ENCODE results near the gene MRPS26. TPM values are rescaled to one million over a fixed set of nuclear protein-coding genes. Genes with fewer than 3 reads are reported as not detected.

The MRPS26 gene
- total RNA-seq, 1 experiment from 2014 or later = 66.5 TPM

DNA sequence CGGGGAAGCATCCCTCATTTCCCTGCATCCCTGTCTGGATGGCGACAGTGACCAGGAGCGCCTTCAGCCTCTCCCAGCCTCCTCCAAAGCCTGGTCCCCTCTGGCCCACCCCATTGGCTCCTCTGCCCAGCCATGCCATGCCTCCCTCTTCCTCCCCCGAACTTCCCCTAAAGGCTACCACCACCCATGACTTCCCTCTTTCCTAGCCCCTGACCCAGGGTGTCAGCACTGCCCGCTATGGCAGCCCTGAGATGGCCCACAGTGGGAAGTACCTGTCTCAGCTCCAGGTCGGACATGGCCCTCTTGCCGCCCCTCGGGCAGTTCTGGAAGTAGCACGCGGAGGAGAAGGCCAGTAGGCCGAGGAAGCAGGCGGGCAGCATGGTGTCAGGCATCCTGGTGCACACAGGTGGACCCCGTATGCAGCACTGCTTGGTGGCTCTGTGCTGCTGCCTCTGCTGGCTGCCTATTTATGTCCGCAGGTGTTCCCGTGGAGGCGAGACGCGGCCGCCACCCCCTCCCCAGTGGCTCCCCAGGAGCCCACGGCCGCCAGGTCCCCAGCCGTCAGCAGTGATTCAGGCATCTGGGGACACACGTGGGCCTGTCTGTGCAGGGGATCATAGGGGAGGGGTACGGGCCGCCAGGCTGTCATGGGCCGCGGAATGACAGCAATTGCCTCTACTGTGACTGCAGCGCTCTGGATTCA is 38.6 kb downstream of the MRPS26 start, which contains the start of gene AVP:
TSS of gene AVP (minus strand) at position 442 of the 703 bp plus-strand sequence. CDS start at position 392, 50 bp downstream.
- Histone ChIP-seq H4K20me1 (ENCODE audit: insufficient read depth, low read depth, low read length) (no peaks in the 10 kb centered on the region), H3K9me2 (replicated peaks; ENCODE audit: insufficient read depth, low read length) (no peaks in the 10 kb centered on the region), H3K79me2 (ENCODE audit: low read length) (no peaks in the 10 kb centered on the region), H2AFZ (ENCODE audit: low read length) (no peak within 1 kb of the TSS), H3K4me3 (ENCODE audit: low read length) (no peak within 1 kb of the TSS), H3K27me3 (ENCODE audit: low read length) (no peaks in the 10 kb centered on the region), H3K36me3 (ENCODE audit: insufficient read depth, low read length) (no peaks in the 10 kb centered on the region), H3K9me3 (ENCODE audit: low read length) (no peaks in the 10 kb centered on the region), H3K9ac (ENCODE audit: low read length) (no peak within 1 kb of the TSS), H3K27ac (ENCODE audit: low read length) (no peak within 1 kb of the TSS), H3K4me1 (ENCODE audit: low read length) (no peaks in the 10 kb centered on the region), H3K4me2 (ENCODE audit: low read depth, low read length, poor library complexity, severe bottlenecking) (no peak within 1 kb of the TSS)
- DNase-seq = no peak

DNA sequence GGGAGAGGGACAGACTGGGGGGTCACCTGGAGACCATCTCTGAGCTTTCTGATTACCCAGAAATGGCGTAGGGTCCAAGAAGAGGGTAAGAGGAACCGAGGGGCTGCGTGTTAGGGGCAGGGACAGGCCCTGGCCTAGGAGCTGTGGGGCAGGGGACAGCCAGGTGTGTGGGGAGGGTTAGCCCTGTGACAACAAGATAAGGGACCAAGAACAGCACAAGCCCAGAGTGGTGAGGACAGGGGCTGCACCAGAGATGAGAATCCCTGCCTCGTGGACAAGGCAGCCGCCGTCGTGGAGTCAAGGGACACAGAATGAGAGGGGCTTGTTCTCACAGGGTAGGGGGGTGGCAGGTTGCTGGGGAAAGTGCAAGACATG is 39.1 kb downstream of the MRPS26 start:
- H3K27me3 ChIP-seq (ENCODE audit: low read length) = no peaks in the 10 kb centered on the region
- H3K4me3 ChIP-seq (ENCODE audit: low read length) = no peak overlapping the region
- no peaks in the 10 kb centered on the region for H3K9me3 ChIP-seq (ENCODE audit: low read length)

DNA sequence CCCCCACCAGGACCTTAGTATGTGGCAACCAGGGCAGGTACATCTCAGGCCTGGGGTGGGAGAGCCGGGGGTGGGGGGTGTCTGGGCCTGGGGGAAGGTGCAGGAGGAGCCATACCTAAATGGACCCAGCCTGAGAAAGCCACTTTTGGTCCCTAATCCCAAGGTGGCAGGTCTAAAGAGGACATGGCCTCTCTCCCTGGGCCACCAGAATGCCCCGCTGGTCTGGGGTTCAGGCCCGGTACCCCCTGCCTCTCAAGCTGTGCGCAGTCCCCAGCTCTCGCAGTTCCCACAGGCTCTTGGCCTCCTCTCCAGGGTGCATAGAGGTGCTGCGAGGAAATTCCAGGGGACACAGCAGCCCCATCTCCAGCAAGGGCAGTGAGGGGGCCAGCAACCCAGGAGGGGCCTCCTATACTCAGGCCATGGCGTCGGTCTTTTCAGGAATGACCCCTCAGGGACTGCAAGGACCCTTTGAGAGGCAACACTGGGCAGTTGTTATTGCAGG is 39.8 kb downstream of the MRPS26 start:
- Histone ChIP-seq H3K4me1 (ENCODE audit: low read length) (peaks cover 6% of the 10 kb centered on the region; the same call in 1 of the 2 replicates), H3K27ac (ENCODE audit: low read length) (no peak overlapping the region), H3K4me2 (ENCODE audit: low read depth, low read length, poor library complexity, severe bottlenecking) (no peak overlapping the region), H4K20me1 (ENCODE audit: insufficient read depth, low read depth, low read length) (no peaks in the 10 kb centered on the region), H2AFZ (ENCODE audit: low read length) (no peak overlapping the region), H3K36me3 (ENCODE audit: insufficient read depth, low read length) (no peaks in the 10 kb centered on the region), H3K9me3 (ENCODE audit: low read length) (no peaks in the 10 kb centered on the region), H3K27me3 (ENCODE audit: low read length) (no peaks in the 10 kb centered on the region), H3K9me2 (replicated peaks; ENCODE audit: insufficient read depth, low read length) (no peaks in the 10 kb centered on the region), H3K4me3 (ENCODE audit: low read length) (no peak overlapping the region), H3K79me2 (ENCODE audit: low read length) (no peaks in the 10 kb centered on the region), H3K9ac (ENCODE audit: low read length) (no peak overlapping the region)
- no peak for DNase-seq

More for the DNA sequence above, 39.1 kb downstream of the MRPS26 start:
- Histone ChIP-seq H3K4me2 (ENCODE audit: low read depth, low read length, poor library complexity, severe bottlenecking) (no peak overlapping the region), H3K79me2 (ENCODE audit: low read length) (no peaks in the 10 kb centered on the region), H4K20me1 (ENCODE audit: insufficient read depth, low read depth, low read length) (no peaks in the 10 kb centered on the region), H3K27ac (ENCODE audit: low read length) (no peak overlapping the region), H3K36me3 (ENCODE audit: insufficient read depth, low read length) (no peaks in the 10 kb centered on the region), H3K9ac (ENCODE audit: low read length) (no peak overlapping the region), H2AFZ (ENCODE audit: low read length) (no peak overlapping the region), H3K4me1 (ENCODE audit: low read length) (no peaks in the 10 kb centered on the region), H3K9me2 (replicated peaks; ENCODE audit: insufficient read depth, low read length) (no peaks in the 10 kb centered on the region)
- no peak for DNase-seq

DNA sequence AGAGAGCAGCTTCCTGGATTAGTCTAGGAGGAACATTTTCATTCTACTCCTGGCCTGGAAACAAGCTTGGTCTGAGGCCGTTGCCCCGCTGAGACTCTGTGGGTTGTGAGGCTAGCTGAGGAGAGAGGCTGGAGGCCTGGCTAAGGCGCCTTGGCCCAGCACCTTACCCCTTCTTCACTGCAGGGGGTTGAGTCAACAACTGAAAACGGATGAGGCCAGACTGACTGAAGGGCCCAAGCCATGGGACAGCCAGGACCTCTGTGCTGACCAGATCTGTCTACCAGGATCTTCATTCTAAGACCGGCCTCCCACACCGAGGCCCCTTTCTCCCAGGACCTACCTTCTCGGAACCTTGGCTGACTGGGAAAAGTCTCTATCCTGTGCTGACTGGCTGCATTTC is 42.2 kb downstream of the MRPS26 start:
- Histone ChIP-seq H3K27me3 (ENCODE audit: low read length) (no peaks in the 10 kb centered on the region), H3K4me2 (ENCODE audit: low read depth, low read length, poor library complexity, severe bottlenecking) (no peak overlapping the region), H4K20me1 (ENCODE audit: insufficient read depth, low read depth, low read length) (no peaks in the 10 kb centered on the region), H3K4me3 (ENCODE audit: low read length) (no peak overlapping the region), H3K27ac (ENCODE audit: low read length) (no peak overlapping the region), H3K79me2 (ENCODE audit: low read length) (no peaks in the 10 kb centered on the region), H3K36me3 (ENCODE audit: insufficient read depth, low read length) (no peaks in the 10 kb centered on the region), H3K9me3 (ENCODE audit: low read length) (no peaks in the 10 kb centered on the region), H3K4me1 (ENCODE audit: low read length) (peaks cover 6% of the 10 kb centered on the region; the same call in 1 of the 2 replicates), H2AFZ (ENCODE audit: low read length) (no peak overlapping the region), H3K9me2 (replicated peaks; ENCODE audit: insufficient read depth, low read length) (no peaks in the 10 kb centered on the region), H3K9ac (ENCODE audit: low read length) (no peak overlapping the region)
- no peak for DNase-seq

DNA sequence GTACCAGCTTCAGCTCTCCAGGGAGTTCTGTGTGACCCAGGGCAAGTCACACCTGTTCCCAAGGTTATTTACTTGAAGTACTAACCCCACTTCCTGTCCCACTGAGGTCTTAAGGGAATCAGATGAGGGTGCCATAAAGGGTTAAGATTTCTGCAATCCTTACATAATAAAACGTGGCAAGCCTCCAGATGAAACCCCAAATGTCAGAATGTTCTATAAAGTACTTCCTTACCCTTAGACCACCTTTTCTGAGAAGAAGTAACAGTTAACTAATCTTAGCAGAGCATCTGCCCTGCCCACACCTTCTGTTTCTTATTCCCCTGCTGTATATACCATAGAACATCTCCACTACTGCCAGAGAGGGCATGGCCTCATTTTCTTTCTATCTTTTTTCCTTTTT is 44.7 kb downstream of the MRPS26 start:
- no peak overlapping the region for H2AFZ ChIP-seq (ENCODE audit: low read length)
- no peaks in the 10 kb centered on the region for H3K9me2 ChIP-seq (replicated peaks; ENCODE audit: insufficient read depth, low read length)
- no peaks in the 10 kb centered on the region for H3K9me3 ChIP-seq (ENCODE audit: low read length)
- H3K36me3 ChIP-seq (ENCODE audit: insufficient read depth, low read length) = no peaks in the 10 kb centered on the region
- no peak overlapping the region for H3K4me3 ChIP-seq (ENCODE audit: low read length)
- H3K4me1 ChIP-seq (ENCODE audit: low read length) = peaks cover 6% of the 10 kb centered on the region; the same call in 1 of the 2 replicates
- no peak overlapping the region for H3K4me2 ChIP-seq (ENCODE audit: low read depth, low read length, poor library complexity, severe bottlenecking)
- no peak overlapping the region for H3K9ac ChIP-seq (ENCODE audit: low read length)
- no peaks in the 10 kb centered on the region for H4K20me1 ChIP-seq (ENCODE audit: insufficient read depth, low read depth, low read length)
- no peak overlapping the region for H3K27ac ChIP-seq (ENCODE audit: low read length)
- no peak for DNase-seq
- no peaks in the 10 kb centered on the region for H3K27me3 ChIP-seq (ENCODE audit: low read length)
- H3K79me2 ChIP-seq (ENCODE audit: low read length) = no peaks in the 10 kb centered on the region

DNA sequence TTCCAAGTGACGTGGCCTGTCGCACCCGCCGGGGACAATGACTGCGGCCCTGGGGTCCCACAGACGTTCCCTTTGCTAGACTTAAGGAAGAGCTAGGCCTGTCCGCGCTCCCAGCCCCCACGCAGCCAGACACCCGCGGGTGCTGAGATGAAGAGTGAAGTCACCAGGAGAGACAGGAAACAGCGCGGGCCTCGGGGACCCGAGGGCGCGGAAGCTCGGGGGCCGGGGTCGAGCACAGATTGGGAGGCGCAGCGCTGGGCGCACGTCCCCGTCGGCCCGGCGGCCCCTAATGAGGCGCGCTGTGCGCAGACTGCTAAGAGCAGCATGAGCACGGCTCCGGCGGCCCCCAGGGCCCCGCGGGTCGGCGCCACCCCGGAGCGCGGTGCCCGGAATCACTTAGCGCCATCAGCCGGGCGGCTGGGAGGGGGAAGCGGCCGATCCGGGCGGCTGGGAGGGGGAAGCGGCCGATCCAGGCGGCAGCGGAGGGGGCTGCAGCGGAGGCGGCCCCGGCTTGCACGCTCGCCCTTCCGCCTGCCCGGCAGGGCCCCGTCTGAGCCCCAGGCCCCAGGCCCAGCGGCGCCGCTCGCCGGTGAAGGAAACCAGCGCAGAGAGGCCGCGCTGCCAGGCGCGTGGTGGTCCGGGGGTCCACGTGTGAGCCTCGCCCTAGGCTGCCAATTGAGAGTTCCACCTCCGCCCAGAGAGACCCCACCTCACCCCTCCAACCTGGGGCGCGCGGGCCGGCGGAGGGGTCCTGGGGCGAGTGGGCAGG is 46.9 kb downstream of the MRPS26 start:
- DNase-seq = no peak
- Histone ChIP-seq H3K27ac (ENCODE audit: low read length) (no peak overlapping the region), H4K20me1 (ENCODE audit: insufficient read depth, low read depth, low read length) (no peaks in the 10 kb centered on the region), H2AFZ (ENCODE audit: low read length) (no peak overlapping the region), H3K36me3 (ENCODE audit: insufficient read depth, low read length) (no peaks in the 10 kb centered on the region), H3K27me3 (ENCODE audit: low read length) (no peaks in the 10 kb centered on the region), H3K9ac (ENCODE audit: low read length) (no peak overlapping the region), H3K4me2 (ENCODE audit: low read depth, low read length, poor library complexity, severe bottlenecking) (no peak overlapping the region), H3K79me2 (ENCODE audit: low read length) (no peaks in the 10 kb centered on the region), H3K4me3 (ENCODE audit: low read length) (no peak overlapping the region), H3K9me3 (ENCODE audit: low read length) (no peaks in the 10 kb centered on the region), H3K9me2 (replicated peaks; ENCODE audit: insufficient read depth, low read length) (no peaks in the 10 kb centered on the region), H3K4me1 (ENCODE audit: low read length) (peaks cover 6% of the 10 kb centered on the region; the same call in 1 of the 2 replicates)

DNA sequence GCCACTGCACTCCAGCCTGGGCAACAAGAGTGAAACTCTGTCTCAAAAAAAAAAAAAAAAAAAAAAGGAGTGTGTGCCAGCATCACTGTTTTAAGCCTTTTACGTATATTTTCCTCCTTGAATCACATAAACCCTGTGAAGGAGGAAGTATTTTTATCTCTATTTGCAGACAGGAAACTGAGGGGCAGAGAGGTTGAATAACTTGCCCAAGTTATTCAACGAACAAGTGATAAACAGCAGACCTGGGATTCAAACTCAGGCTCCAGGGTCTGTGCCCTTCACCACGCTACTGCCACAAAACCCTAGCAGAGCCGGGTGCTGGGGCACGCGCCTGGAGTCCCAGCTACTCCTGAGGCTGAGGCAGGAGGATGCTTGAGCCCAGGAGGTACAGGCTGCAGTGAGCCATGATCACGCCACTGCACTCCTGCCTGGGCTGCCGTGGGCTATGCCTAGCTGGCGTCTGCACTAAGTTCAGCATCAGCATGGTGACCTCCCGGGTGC is 48.1 kb downstream of the MRPS26 start:
- no peak overlapping the region for H3K27ac ChIP-seq (ENCODE audit: low read length)
- DNase-seq = no peak
- no peak overlapping the region for H3K4me3 ChIP-seq (ENCODE audit: low read length)
- no peaks in the 10 kb centered on the region for H3K79me2 ChIP-seq (ENCODE audit: low read length)
- H3K9me3 ChIP-seq (ENCODE audit: low read length) = no peaks in the 10 kb centered on the region
- no peak overlapping the region for H3K4me2 ChIP-seq (ENCODE audit: low read depth, low read length, poor library complexity, severe bottlenecking)
- H4K20me1 ChIP-seq (ENCODE audit: insufficient read depth, low read depth, low read length) = no peaks in the 10 kb centered on the region
- H3K9me2 ChIP-seq (replicated peaks; ENCODE audit: insufficient read depth, low read length) = no peaks in the 10 kb centered on the region
- H3K4me1 ChIP-seq (ENCODE audit: low read length) = peaks cover 6% of the 10 kb centered on the region; the same call in 1 of the 2 replicates
- no peak overlapping the region for H2AFZ ChIP-seq (ENCODE audit: low read length)
- H3K36me3 ChIP-seq (ENCODE audit: insufficient read depth, low read length) = no peaks in the 10 kb centered on the region
- H3K9ac ChIP-seq (ENCODE audit: low read length) = no peak overlapping the region
- no peaks in the 10 kb centered on the region for H3K27me3 ChIP-seq (ENCODE audit: low read length)
